ENCODE results near the gene KCNAB3. TPM values are rescaled to one million over a fixed set of nuclear protein-coding genes. Genes with fewer than 3 reads are reported as not detected.

Gene KCNAB3
- total RNA-seq, 1 donor from 2014 or later, result 19.9 TPM

DNA sequence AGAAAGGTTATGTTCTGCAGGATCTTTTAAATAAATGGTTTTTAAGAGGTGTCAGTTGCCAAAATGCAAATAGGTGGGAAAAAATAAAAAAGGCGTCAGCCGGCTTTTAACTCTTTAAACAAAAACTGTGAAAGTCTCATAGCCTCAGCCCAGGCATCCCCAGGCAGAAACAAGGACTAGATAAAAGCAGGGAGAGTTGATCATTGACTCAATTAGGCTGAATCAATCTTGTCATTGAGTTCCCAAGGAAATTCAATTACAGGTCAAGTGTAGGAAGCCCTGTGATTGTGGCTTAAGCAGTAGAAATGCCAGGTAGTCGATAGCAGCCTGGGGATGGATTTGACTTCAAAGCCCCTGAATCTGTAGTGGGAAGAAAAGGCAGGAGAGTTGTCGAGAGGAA is 42.0 kb upstream of the KCNAB3 start:
- H3K27ac Mint-ChIP-seq (ENCODE audit: unreplicated experiment), result no peak overlapping the region
- no peak overlapping the region for H3K4me3 Mint-ChIP-seq
- H3K27me3 Mint-ChIP-seq (ENCODE audit: low read depth), result peaks cover 27% of the 10 kb centered on the region
- H3K9me3 Mint-ChIP-seq, result peaks cover 8% of the 10 kb centered on the region
- TF ChIP-seq, protein P1, sequence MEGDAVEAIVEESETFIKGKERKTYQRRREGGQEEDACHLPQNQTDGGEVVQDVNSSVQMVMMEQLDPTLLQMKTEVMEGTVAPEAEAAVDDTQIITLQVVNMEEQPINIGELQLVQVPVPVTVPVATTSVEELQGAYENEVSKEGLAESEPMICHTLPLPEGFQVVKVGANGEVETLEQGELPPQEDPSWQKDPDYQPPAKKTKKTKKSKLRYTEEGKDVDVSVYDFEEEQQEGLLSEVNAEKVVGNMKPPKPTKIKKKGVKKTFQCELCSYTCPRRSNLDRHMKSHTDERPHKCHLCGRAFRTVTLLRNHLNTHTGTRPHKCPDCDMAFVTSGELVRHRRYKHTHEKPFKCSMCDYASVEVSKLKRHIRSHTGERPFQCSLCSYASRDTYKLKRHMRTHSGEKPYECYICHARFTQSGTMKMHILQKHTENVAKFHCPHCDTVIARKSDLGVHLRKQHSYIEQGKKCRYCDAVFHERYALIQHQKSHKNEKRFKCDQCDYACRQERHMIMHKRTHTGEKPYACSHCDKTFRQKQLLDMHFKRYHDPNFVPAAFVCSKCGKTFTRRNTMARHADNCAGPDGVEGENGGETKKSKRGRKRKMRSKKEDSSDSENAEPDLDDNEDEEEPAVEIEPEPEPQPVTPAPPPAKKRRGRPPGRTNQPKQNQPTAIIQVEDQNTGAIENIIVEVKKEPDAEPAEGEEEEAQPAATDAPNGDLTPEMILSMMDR (conservative IDR thresholded peaks at IDR 0.05), result no peak
- no peak for DNase-seq (ENCODE audit: low read depth, low spot score)
- H3K36me3 Mint-ChIP-seq (ENCODE audit: low read depth), result peaks cover 5% of the 10 kb centered on the region
- H3K4me1 Mint-ChIP-seq, result no peaks in the 10 kb centered on the region

- Mint-ChIP-seq H3K36me3 (ENCODE audit: low read depth) (peaks cover under 1% of the 10 kb centered on the region), H3K9me3 (peaks cover under 1% of the 10 kb centered on the region), H3K27ac (ENCODE audit: unreplicated experiment) (no peak overlapping the region), H3K27me3 (ENCODE audit: low read depth) (peaks cover 20% of the 10 kb centered on the region), H3K4me1 (no peaks in the 10 kb centered on the region), H3K4me3 (no peak overlapping the region)
- DNase-seq (ENCODE audit: low read depth, low spot score), result no peak
- TF ChIP-seq, protein P1 (conservative IDR thresholded peaks at IDR 0.05), result no peak
Measured at GRCh38 chr17:7969433-7969832, 39.8 kb upstream of the KCNAB3 start.

GRCh38 chr17:7967751-7968150 is 38.1 kb upstream of the KCNAB3 start:
- no peak for DNase-seq (ENCODE audit: low read depth, low spot score)
- H3K27me3 Mint-ChIP-seq (ENCODE audit: low read depth), result peaks cover 20% of the 10 kb centered on the region
- H3K4me3 Mint-ChIP-seq, result no peak overlapping the region
- no peaks in the 10 kb centered on the region for H3K36me3 Mint-ChIP-seq (ENCODE audit: low read depth)
- H3K27ac Mint-ChIP-seq (ENCODE audit: unreplicated experiment), result no peak overlapping the region
- no peaks in the 10 kb centered on the region for H3K9me3 Mint-ChIP-seq
- TF ChIP-seq, protein P1 (conservative IDR thresholded peaks at IDR 0.05), result no peak
- H3K4me1 Mint-ChIP-seq, result no peaks in the 10 kb centered on the region

GRCh38 chr17:7961421-7961820 is 31.8 kb upstream of the KCNAB3 start:
- no peak for DNase-seq (ENCODE audit: low read depth, low spot score)
- H3K9me3 Mint-ChIP-seq, result no peaks in the 10 kb centered on the region
- no peaks in the 10 kb centered on the region for H3K4me1 Mint-ChIP-seq
- H3K27me3 Mint-ChIP-seq (ENCODE audit: low read depth), result peaks cover 16% of the 10 kb centered on the region
- no peaks in the 10 kb centered on the region for H3K36me3 Mint-ChIP-seq (ENCODE audit: low read depth)
- H3K27ac Mint-ChIP-seq (ENCODE audit: unreplicated experiment), result no peak overlapping the region
- no peak overlapping the region for H3K4me3 Mint-ChIP-seq
- TF ChIP-seq, protein P1 (conservative IDR thresholded peaks at IDR 0.05), result no peak

DNA sequence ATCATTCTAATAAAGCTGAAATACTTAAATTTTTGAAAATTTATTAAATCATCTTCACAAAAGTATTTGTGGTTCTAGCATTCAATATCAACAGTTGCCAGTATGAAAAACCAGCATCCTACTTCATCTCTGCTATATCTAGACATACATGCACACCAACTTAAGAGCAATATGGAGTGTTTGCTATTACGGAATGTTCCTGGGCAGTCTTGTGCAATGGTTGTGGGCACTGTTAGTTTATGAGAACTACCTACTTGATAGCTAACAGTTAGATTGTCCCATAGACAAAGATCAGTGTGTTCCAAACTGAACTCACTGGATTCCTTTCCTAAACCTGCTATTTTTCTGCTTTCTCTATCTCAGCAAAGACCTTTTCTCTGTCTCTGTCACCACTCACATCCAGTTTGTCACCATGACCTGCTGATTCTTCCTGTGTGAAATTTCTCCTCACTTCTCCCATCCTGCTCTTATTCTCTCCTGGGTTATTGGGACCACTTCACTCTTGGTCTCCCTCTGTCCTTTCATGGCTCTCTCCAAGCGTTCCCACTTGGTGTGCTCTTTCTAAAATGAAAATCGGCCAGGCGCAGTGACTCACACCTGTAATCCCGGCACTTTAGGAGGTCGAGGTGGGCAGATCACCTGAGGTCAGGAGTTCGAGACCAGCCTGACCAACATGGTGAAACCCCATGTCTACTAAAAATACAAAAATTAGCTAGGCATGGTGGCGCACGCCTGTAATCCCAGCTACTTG is 30.0 kb upstream of the KCNAB3 start:
- TF ChIP-seq, protein P1 (conservative IDR thresholded peaks at IDR 0.05), result no peak
- H3K4me1 Mint-ChIP-seq, result no peaks in the 10 kb centered on the region
- no peak overlapping the region for H3K4me3 Mint-ChIP-seq
- peaks cover 16% of the 10 kb centered on the region for H3K27me3 Mint-ChIP-seq (ENCODE audit: low read depth)
- no peak for DNase-seq (ENCODE audit: low read depth, low spot score)
- no peak overlapping the region for H3K27ac Mint-ChIP-seq (ENCODE audit: unreplicated experiment)
- H3K9me3 Mint-ChIP-seq, result no peaks in the 10 kb centered on the region
- no peaks in the 10 kb centered on the region for H3K36me3 Mint-ChIP-seq (ENCODE audit: low read depth)
